HEK293 (cell line): ENCODE measurements around the gene PIEZO1.

Experiments
- CTCF ChIP-seq: fragments of 450-650 bp; formaldehyde crosslinking; IDR thresholded peaks from 2 replicates; pipeline ENCODE4 v1.5.1; 2016; ENCODE audit warnings: missing biosample characterization, missing genetic modification characterization
- KLF10 ChIP-seq: fragments of 450-650 bp; IDR thresholded peaks from 2 replicates; pipeline ENCODE4 v1.5.1; 2018; ENCODE audit warnings: missing biosample characterization, mild to moderate bottlenecking, missing genetic modification characterization
- MZF1 ChIP-seq: fragments of 450-650 bp; formaldehyde crosslinking; IDR thresholded peaks from 2 replicates; pipeline ENCODE4 v1.5.1; 2017; ENCODE audit warnings: missing biosample characterization, missing genetic modification characterization, borderline replicate concordance
- PBX3 ChIP-seq: sonication (generic); formaldehyde crosslinking; IDR thresholded peaks from 2 replicates; pipeline ENCODE4 v1.8.1; 2022; ENCODE audit warnings: mild to moderate bottlenecking, moderate library complexity, missing genetic modification reagents
- YY1 ChIP-seq: fragments of 450-650 bp; formaldehyde crosslinking; IDR thresholded peaks from 2 replicates; pipeline ENCODE4 v1.5.1; 2018; ENCODE audit warnings: missing biosample characterization, missing genetic modification characterization
- ZBTB20 ChIP-seq: fragments of 450-650 bp; formaldehyde crosslinking; IDR thresholded peaks from 2 replicates; pipeline ENCODE4 v1.5.1; 2016; ENCODE audit warnings: missing biosample characterization, missing genetic modification characterization
- ZEB2 ChIP-seq: fragments of 450-650 bp; formaldehyde crosslinking; IDR thresholded peaks from 2 replicates; pipeline ENCODE4 v1.5.1; 2016; ENCODE audit warnings: missing biosample characterization, missing genetic modification characterization
- ZNF335 ChIP-seq: fragments of 450-650 bp; formaldehyde crosslinking; conservative IDR thresholded peaks from 2 replicates; pipeline ENCODE4 v1.5.1; 2016; ENCODE audit warnings: missing biosample characterization, missing genetic modification characterization
- ZNF416 ChIP-seq: fragments of 450-650 bp; formaldehyde crosslinking; IDR thresholded peaks from 2 replicates; pipeline ENCODE4 v1.5.1; 2016; ENCODE audit warnings: missing biosample characterization, missing genetic modification characterization
- ZNF664 ChIP-seq: fragments of 450-650 bp; formaldehyde crosslinking; IDR thresholded peaks from 2 replicates; pipeline ENCODE4 v1.5.1; 2016; ENCODE audit warnings: missing biosample characterization, missing genetic modification characterization

- TF ChIP-seq MZF1 (no peak), ZNF416 (tag by site-specific recombination) (no peak), ZEB2 (tag by site-specific recombination) (no peak), YY1 (tag by site-specific recombination) (no peak), ZNF335 (no peak), KLF10 (tag by site-specific recombination) (no peak), CTCF (tag by site-specific recombination) (no peak), ZNF664 (tag by site-specific recombination) (no peak), ZBTB20 (tag by site-specific recombination) (no peak), PBX3 (no peak)
These were observed 23.2 kb downstream of the PIEZO1 start for GRCh38 chr16:88761830-88762229.
